ENCODE measurements around the gene CPNE5.

The CPNE5 gene

GRCh38 chr6:36834576-36835341 lies 4.5 kb downstream of the CPNE5 start:
- no peak for DNase-seq (ENCODE audit: low read depth)

GRCh38 chr6:36833182-36833789 lies 6.0 kb downstream of the CPNE5 start:
- DNase-seq (ENCODE audit: low read depth): no peak

- DNase-seq (ENCODE audit: low read depth): no peak
Measured at GRCh38 chr6:36832313-36832712, 6.9 kb downstream of the CPNE5 start.

- no peak for DNase-seq (ENCODE audit: low read depth)
Measured at GRCh38 chr6:36830577-36830976, 8.7 kb downstream of the CPNE5 start.

GRCh38 chr6:36829919-36830544 lies 9.2 kb downstream of the CPNE5 start:
- DNase-seq (ENCODE audit: low read depth): no peak

GRCh38 chr6:36827261-36828079 lies 11.8 kb downstream of the CPNE5 start:
- DNase-seq (ENCODE audit: low read depth): peak; percentile 64

- no peak for DNase-seq (ENCODE audit: low read depth)
Measured at GRCh38 chr6:36826520-36827227, 12.6 kb downstream of the CPNE5 start.

- no peak for DNase-seq (ENCODE audit: low read depth)
Measured at GRCh38 chr6:36825994-36826393, 13.2 kb downstream of the CPNE5 start.

- DNase-seq (ENCODE audit: low read depth): no peak
Measured at GRCh38 chr6:36825452-36825851, 13.8 kb downstream of the CPNE5 start.

- DNase-seq (ENCODE audit: low read depth): no peak
Measured at GRCh38 chr6:36824253-36824652, 15.0 kb downstream of the CPNE5 start.

- DNase-seq (ENCODE audit: low read depth): peak; percentile 13
Measured at GRCh38 chr6:36823421-36824096, 15.7 kb downstream of the CPNE5 start.

- no peak for DNase-seq (ENCODE audit: low read depth)
Measured at GRCh38 chr6:36822506-36823269, 16.6 kb downstream of the CPNE5 start.

- no peak for DNase-seq (ENCODE audit: low read depth)
Measured at GRCh38 chr6:36821581-36822335, 17.5 kb downstream of the CPNE5 start.

- DNase-seq (ENCODE audit: low read depth): peak; percentile 31
Measured at GRCh38 chr6:36820700-36821580, 18.3 kb downstream of the CPNE5 start.

GRCh38 chr6:36818756-36819155 lies 20.5 kb downstream of the CPNE5 start:
- DNase-seq (ENCODE audit: low read depth): no peak

- DNase-seq (ENCODE audit: low read depth): no peak
Measured at GRCh38 chr6:36817847-36818246, 21.4 kb downstream of the CPNE5 start.

- no peak for DNase-seq (ENCODE audit: low read depth)
Measured at GRCh38 chr6:36817176-36817817, 21.9 kb downstream of the CPNE5 start.

All from stromal cell of bone marrow (primary cell).